WERI-Rb-1 (cell line): ENCODE measurements around the gene ZNF445.
"Not testable (repeated sequence)": the region's sequence is repeated elsewhere in the genome, so short reads cannot be mapped to it uniquely, and the experiment has no call there.

Experiments used
- DNase-seq: peaks from one replicate; pipeline ENCODE4 v3.0.0-alpha.2; 2020
- H3K27ac ChIP-seq: fragments of 250-450 bp; sonication (Bioruptor Pico); 2 replicates; pipeline ENCODE4 v1.5.1; 2020; ENCODE audit warnings: mild to moderate bottlenecking, moderate library complexity
- H3K27me3 ChIP-seq: fragments of 250-450 bp; sonication (Bioruptor Pico); 2 replicates; pipeline ENCODE4 v1.5.1; 2021; ENCODE audit warnings: mild to moderate bottlenecking, low read depth, moderate library complexity; ENCODE audit not compliant: insufficient read depth, severe bottlenecking
- H3K36me3 ChIP-seq: fragments of 250-450 bp; sonication (Bioruptor Pico); 2 replicates; pipeline ENCODE4 v1.5.1; 2020; ENCODE audit warnings: mild to moderate bottlenecking, moderate library complexity
- H3K4me3 ChIP-seq: 2 replicates; pipeline ENCODE4 v1.5.1; 2011; ENCODE audit warnings: low read depth, mild to moderate bottlenecking, control low read depth, low read length
- H3K9me3 ChIP-seq: fragments of 250-450 bp; sonication (Bioruptor Pico); 2 replicates; pipeline ENCODE4 v1.5.1; 2021; ENCODE audit warnings: mild to moderate bottlenecking, moderate library complexity; ENCODE audit not compliant: severe bottlenecking
- CTCF ChIP-seq: IDR thresholded peaks from 2 replicates; pipeline ENCODE4 v1.5.1; 2011; ENCODE audit warnings: low read depth, mild to moderate bottlenecking, control low read depth, inconsistent platforms, low read length

Gene ZNF445

GRCh38 chr3:44409640-44410410 is 67.6 kb downstream of the ZNF445 start:
- Histone ChIP-seq H3K36me3 (no peaks in the 10 kb centered on the region), H3K27ac (no peak overlapping the region), H3K9me3 (no peaks in the 10 kb centered on the region), H3K4me3 (no peak overlapping the region), H3K27me3 (no peaks in the 10 kb centered on the region)
- TF ChIP-seq CTCF = no peak
- no peak for DNase-seq

- H3K36me3 ChIP-seq = no peaks in the 10 kb centered on the region
- no peak overlapping the region for H3K4me3 ChIP-seq
- H3K27ac ChIP-seq = no peak overlapping the region
- DNase-seq = no peak
- no peaks in the 10 kb centered on the region for H3K9me3 ChIP-seq
- TF ChIP-seq CTCF = no peak
- H3K27me3 ChIP-seq = no peaks in the 10 kb centered on the region
Observed at GRCh38 chr3:44402548-44402947, 74.9 kb downstream of the ZNF445 start.

GRCh38 chr3:44400771-44401170 is 76.7 kb downstream of the ZNF445 start:
- no peaks in the 10 kb centered on the region for H3K36me3 ChIP-seq
- no peak for DNase-seq
- H3K4me3 ChIP-seq = no peak overlapping the region
- H3K27me3 ChIP-seq = no peaks in the 10 kb centered on the region
- no peak for TF ChIP-seq CTCF
- H3K9me3 ChIP-seq = no peaks in the 10 kb centered on the region
- H3K27ac ChIP-seq = no peak overlapping the region

- no peak for TF ChIP-seq CTCF
- H3K27ac ChIP-seq = no peak overlapping the region
- no peaks in the 10 kb centered on the region for H3K36me3 ChIP-seq
Observed at GRCh38 chr3:44398853-44399252, 78.6 kb downstream of the ZNF445 start.

GRCh38 chr3:44398271-44398670 is 79.2 kb downstream of the ZNF445 start:
- not testable (repeated sequence) for H3K4me3 ChIP-seq, DNase-seq, H3K27ac ChIP-seq, H3K9me3 ChIP-seq, H3K27me3 ChIP-seq, H3K36me3 ChIP-seq

More at GRCh38 chr3:44398853-44399252, 78.6 kb downstream of the ZNF445 start:
- Histone ChIP-seq H3K9me3 (no peaks in the 10 kb centered on the region), H3K27me3 (no peaks in the 10 kb centered on the region), H3K4me3 (no peak overlapping the region)
- no peak for DNase-seq

- Histone ChIP-seq H3K27me3 (no peaks in the 10 kb centered on the region), H3K4me3 (no peak overlapping the region), H3K27ac (no peak overlapping the region), H3K36me3 (no peaks in the 10 kb centered on the region), H3K9me3 (no peaks in the 10 kb centered on the region)
- DNase-seq = no peak
- TF ChIP-seq CTCF = no peak
Observed at GRCh38 chr3:44396200-44397171, 81.0 kb downstream of the ZNF445 start.
